ENCODE results near the gene TERB2. TPM values are rescaled to one million over a fixed set of nuclear protein-coding genes. Genes with fewer than 3 reads are reported as not detected.
"Not testable (repeated sequence)": the region's sequence is repeated elsewhere in the genome, so short reads cannot be mapped to it uniquely, and the experiment has no call there.

The TERB2 gene
- total and polyA plus RNA-seq, 9 donors, result 0.21 TPM; not detected in 8

- H3K4me3 ChIP-seq (ENCODE audit: low read length), result no peak overlapping the region
- no peaks in the 10 kb centered on the region for H3K4me1 ChIP-seq (ENCODE audit: control insufficient read depth, insufficient read depth, low read length)
- H3K27me3 ChIP-seq (ENCODE audit: control insufficient read depth, insufficient read depth, low read length), result no peaks in the 10 kb centered on the region
- peak; percentile 4 for DNase-seq
- WGBS (ENCODE audit: insufficient coverage), result 30% methylated on average over 2 of the region's 6 CpGs
- H3K9me3 ChIP-seq (replicated peaks; ENCODE audit: control insufficient read depth, low read depth, low read length), result no peaks in the 10 kb centered on the region
- H3K27ac ChIP-seq (ENCODE audit: low read length), result no peak overlapping the region
- H3K36me3 ChIP-seq (ENCODE audit: control insufficient read depth, insufficient read depth, low read length), result no peaks in the 10 kb centered on the region
Observed at GRCh38 chr15:44971036-44971435, 14.5 kb downstream of the TERB2 start.

DNA sequence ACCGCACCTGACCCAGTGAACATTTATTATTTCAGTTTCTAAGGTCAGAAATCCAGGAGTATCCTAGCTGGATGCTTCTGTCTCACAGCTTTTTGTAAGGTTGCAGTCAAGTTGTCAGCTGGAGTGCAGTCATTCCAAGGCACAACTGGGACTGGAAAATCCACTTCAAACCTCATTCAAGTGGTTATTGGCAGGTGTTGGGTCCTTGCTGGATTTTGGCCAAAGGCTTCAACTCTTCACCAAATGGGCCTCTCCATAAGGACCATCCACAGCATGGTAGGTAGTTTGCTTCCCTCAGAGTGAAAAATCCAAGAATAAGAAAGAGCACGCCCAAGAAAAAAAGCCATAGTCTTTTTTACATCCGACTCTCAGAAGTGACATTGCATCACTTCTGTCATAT lies 19.7 kb downstream of the TERB2 start:
- not testable (repeated sequence) for H3K27me3 ChIP-seq (ENCODE audit: control insufficient read depth, insufficient read depth, low read length); H3K36me3 ChIP-seq (ENCODE audit: control insufficient read depth, insufficient read depth, low read length); H3K9me3 ChIP-seq (replicated peaks; ENCODE audit: control insufficient read depth, low read depth, low read length); H3K27ac ChIP-seq (ENCODE audit: low read length); H3K4me1 ChIP-seq (ENCODE audit: control insufficient read depth, insufficient read depth, low read length); DNase-seq; H3K4me3 ChIP-seq (ENCODE audit: low read length)
- 100% methylated on average over 1 of the region's 3 CpGs for WGBS (ENCODE audit: insufficient coverage)

GRCh38 chr15:44977781-44978180 lies 21.3 kb downstream of the TERB2 start:
- not testable (repeated sequence) for H3K4me1 ChIP-seq (ENCODE audit: control insufficient read depth, insufficient read depth, low read length); H3K36me3 ChIP-seq (ENCODE audit: control insufficient read depth, insufficient read depth, low read length); H3K27me3 ChIP-seq (ENCODE audit: control insufficient read depth, insufficient read depth, low read length); H3K4me3 ChIP-seq (ENCODE audit: low read length); H3K27ac ChIP-seq (ENCODE audit: low read length); DNase-seq; H3K9me3 ChIP-seq (replicated peaks; ENCODE audit: control insufficient read depth, low read depth, low read length)
- WGBS (ENCODE audit: insufficient coverage), result no CpG with 5 or more reads among the region's 2 CpGs

GRCh38 chr15:44979617-44980339 lies 23.3 kb downstream of the TERB2 start:
- not testable (repeated sequence) for H3K27me3 ChIP-seq (ENCODE audit: control insufficient read depth, insufficient read depth, low read length); DNase-seq; H3K9me3 ChIP-seq (replicated peaks; ENCODE audit: control insufficient read depth, low read depth, low read length); H3K27ac ChIP-seq (ENCODE audit: low read length); H3K36me3 ChIP-seq (ENCODE audit: control insufficient read depth, insufficient read depth, low read length); H3K4me1 ChIP-seq (ENCODE audit: control insufficient read depth, insufficient read depth, low read length); H3K4me3 ChIP-seq (ENCODE audit: low read length)
- WGBS (ENCODE audit: insufficient coverage), result no CpG with 5 or more reads among the region's 2 CpGs

- H3K27ac ChIP-seq (ENCODE audit: low read length); H3K9me3 ChIP-seq (replicated peaks; ENCODE audit: control insufficient read depth, low read depth, low read length); H3K4me1 ChIP-seq (ENCODE audit: control insufficient read depth, insufficient read depth, low read length); H3K27me3 ChIP-seq (ENCODE audit: control insufficient read depth, insufficient read depth, low read length); H3K36me3 ChIP-seq (ENCODE audit: control insufficient read depth, insufficient read depth, low read length); H3K4me3 ChIP-seq (ENCODE audit: low read length); DNase-seq: not testable (repeated sequence)
- WGBS (ENCODE audit: insufficient coverage), result no CpG with 5 or more reads among the region's 1 CpG
Observed at GRCh38 chr15:44984144-44984543, 27.7 kb downstream of the TERB2 start.

DNA sequence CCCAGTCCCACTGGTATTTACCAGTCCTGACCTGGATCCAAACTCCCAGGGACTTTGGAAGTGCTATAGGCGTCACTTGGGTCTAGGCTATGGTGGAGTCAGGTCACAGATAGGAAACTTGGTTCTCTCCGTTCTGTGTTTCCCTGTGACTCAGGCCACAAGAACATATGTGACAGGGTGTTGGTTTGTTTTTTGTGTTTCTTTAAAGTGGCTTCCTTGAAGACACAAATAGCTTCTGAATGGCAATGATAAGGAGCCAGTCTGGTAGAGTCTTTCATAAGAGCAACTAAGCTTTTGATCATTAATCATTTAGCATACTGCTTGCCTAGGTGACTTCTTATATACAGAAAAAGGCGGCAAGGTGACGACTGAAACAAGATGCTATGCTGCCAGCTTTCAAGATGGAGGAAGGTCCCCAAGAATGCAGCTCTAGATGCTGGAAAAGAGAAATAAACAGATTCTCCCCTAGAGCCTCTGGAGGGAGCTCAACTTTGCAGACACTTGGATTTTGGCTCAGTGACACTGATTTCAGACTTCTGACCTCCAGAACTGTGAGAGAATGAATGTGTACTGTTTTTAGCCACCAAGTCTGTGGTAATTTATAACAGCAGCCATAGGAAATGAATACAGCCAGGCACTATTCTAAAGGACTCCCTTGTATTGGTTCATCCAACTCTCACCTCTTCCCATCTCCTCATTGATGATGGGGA lies 30.0 kb downstream of the TERB2 start:
- H3K27me3 ChIP-seq (ENCODE audit: control insufficient read depth, insufficient read depth, low read length); H3K4me3 ChIP-seq (ENCODE audit: low read length); H3K9me3 ChIP-seq (replicated peaks; ENCODE audit: control insufficient read depth, low read depth, low read length); DNase-seq; H3K27ac ChIP-seq (ENCODE audit: low read length); H3K36me3 ChIP-seq (ENCODE audit: control insufficient read depth, insufficient read depth, low read length); H3K4me1 ChIP-seq (ENCODE audit: control insufficient read depth, insufficient read depth, low read length): not testable (repeated sequence)
- WGBS (ENCODE audit: insufficient coverage), result no CpG with 5 or more reads among the region's 4 CpGs

- no CpG with 5 or more reads among the region's 1 CpG for WGBS (ENCODE audit: insufficient coverage)
- not testable (repeated sequence) for DNase-seq; H3K9me3 ChIP-seq (replicated peaks; ENCODE audit: control insufficient read depth, low read depth, low read length); H3K4me1 ChIP-seq (ENCODE audit: control insufficient read depth, insufficient read depth, low read length); H3K27ac ChIP-seq (ENCODE audit: low read length); H3K36me3 ChIP-seq (ENCODE audit: control insufficient read depth, insufficient read depth, low read length); H3K27me3 ChIP-seq (ENCODE audit: control insufficient read depth, insufficient read depth, low read length); H3K4me3 ChIP-seq (ENCODE audit: low read length)
Observed at GRCh38 chr15:44987711-44988110, 31.2 kb downstream of the TERB2 start.

DNA sequence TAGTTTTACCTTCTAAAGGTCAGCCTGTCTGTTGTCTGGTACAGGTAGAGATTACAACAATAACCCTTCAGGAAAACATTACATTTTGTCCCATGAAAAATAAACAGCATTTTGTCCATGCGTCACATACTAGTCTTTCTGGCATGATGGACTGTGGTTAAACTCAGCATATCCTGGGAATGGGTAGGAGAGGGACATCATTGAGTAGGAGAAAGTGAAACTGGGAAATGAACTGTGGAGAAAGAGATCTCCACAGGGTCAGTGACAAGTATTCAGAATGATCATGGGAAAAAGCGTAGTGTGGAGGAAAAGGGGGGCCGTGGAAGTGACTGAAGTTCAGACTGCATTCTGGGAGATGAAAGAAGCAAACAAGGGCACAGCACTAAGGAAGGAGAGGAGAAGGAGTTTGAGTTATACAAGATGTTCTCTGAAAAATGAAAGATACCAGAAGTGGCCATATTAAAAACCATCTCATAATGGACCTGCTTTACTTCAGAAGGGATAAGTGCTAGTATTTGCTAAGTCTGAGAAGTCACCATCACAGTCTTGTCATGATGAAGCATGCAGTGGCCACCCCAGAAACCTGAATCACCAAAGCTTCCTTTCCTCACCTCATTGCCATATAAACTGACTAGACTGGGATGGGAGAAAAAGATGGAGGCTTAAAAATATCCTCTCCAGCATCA lies 31.8 kb downstream of the TERB2 start:
- no CpG with 5 or more reads among the region's 3 CpGs for WGBS (ENCODE audit: insufficient coverage)
- not testable (repeated sequence) for DNase-seq; H3K9me3 ChIP-seq (replicated peaks; ENCODE audit: control insufficient read depth, low read depth, low read length); H3K4me1 ChIP-seq (ENCODE audit: control insufficient read depth, insufficient read depth, low read length); H3K4me3 ChIP-seq (ENCODE audit: low read length); H3K36me3 ChIP-seq (ENCODE audit: control insufficient read depth, insufficient read depth, low read length); H3K27me3 ChIP-seq (ENCODE audit: control insufficient read depth, insufficient read depth, low read length); H3K27ac ChIP-seq (ENCODE audit: low read length)

DNA sequence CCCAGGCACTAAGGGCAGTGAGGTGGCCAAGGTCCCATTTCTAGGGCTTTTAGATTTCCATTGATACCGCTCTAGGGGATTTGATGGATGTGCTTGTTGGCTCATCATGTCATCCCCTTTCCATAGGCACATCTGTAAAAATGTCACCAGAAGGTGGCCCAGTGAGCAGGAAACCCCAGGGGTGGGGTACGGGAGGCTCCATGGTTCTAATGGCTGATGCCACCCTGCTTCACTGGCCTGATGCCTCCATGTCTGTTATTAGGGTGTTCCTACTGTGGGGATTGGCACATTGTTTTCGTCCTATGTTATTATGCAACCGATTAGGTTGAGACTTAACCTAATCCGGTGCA lies 32.4 kb downstream of the TERB2 start:
- not testable (repeated sequence) for H3K27ac ChIP-seq (ENCODE audit: low read length); DNase-seq; H3K36me3 ChIP-seq (ENCODE audit: control insufficient read depth, insufficient read depth, low read length); H3K27me3 ChIP-seq (ENCODE audit: control insufficient read depth, insufficient read depth, low read length); H3K4me3 ChIP-seq (ENCODE audit: low read length); H3K9me3 ChIP-seq (replicated peaks; ENCODE audit: control insufficient read depth, low read depth, low read length); H3K4me1 ChIP-seq (ENCODE audit: control insufficient read depth, insufficient read depth, low read length)
- WGBS (ENCODE audit: insufficient coverage), result 80% methylated on average over 1 of the region's 5 CpGs

DNA sequence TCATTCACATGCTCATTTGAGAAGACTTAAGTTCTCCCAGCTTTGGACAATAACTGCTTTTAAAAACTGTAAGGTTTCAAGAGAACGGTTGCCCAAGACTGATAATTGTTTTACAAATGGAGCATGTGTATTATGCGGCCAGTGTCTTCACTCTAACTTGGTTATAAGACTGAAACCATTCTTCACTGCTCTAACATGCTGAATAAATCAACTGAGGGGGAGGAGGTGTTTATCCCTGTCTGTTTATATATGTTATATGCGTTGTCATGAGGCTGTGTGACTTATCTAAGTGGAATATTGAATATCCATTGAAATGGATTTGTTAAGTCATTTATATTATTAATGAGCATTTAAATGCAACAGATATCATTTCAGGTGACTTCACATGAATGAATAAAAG lies 41.1 kb downstream of the TERB2 start:
- WGBS (ENCODE audit: insufficient coverage), result no CpG with 5 or more reads among the region's 3 CpGs

More for the DNA sequence above, 41.1 kb downstream of the TERB2 start:
- DNase-seq; H3K36me3 ChIP-seq (ENCODE audit: control insufficient read depth, insufficient read depth, low read length); H3K27me3 ChIP-seq (ENCODE audit: control insufficient read depth, insufficient read depth, low read length); H3K4me3 ChIP-seq (ENCODE audit: low read length); H3K9me3 ChIP-seq (replicated peaks; ENCODE audit: control insufficient read depth, low read depth, low read length); H3K4me1 ChIP-seq (ENCODE audit: control insufficient read depth, insufficient read depth, low read length); H3K27ac ChIP-seq (ENCODE audit: low read length): not testable (repeated sequence)

All from muscle of leg (tissue), 11 donors.